CD1c-positive myeloid dendritic cell (primary cell): ENCODE data around the gene LHX4.

ENCODE experiments used
- DNase-seq: peaks from one replicate; pipeline ENCODE4 v3.0.0-alpha.2; 2016; ENCODE audit errors: extremely low spot score

The LHX4 gene

GRCh38 chr1:180299479-180300221 lies 69.6 kb downstream of the LHX4 start:
- no peak for DNase-seq

GRCh38 chr1:180301135-180301742 lies 71.2 kb downstream of the LHX4 start:
- DNase-seq: no peak

- no peak for DNase-seq
These were observed 79.3 kb downstream of the LHX4 start for GRCh38 chr1:180309338-180309737.

GRCh38 chr1:180310095-180310494 lies 80.0 kb downstream of the LHX4 start:
- DNase-seq: no peak

- DNase-seq: no peak
These were observed 81.1 kb downstream of the LHX4 start for GRCh38 chr1:180311011-180311730.

- no peak for DNase-seq
These were observed 82.9 kb downstream of the LHX4 start for GRCh38 chr1:180312926-180313325.

- no peak for DNase-seq
These were observed 97.0 kb downstream of the LHX4 start for GRCh38 chr1:180327089-180327488.
